Neural progenitor cell (in vitro differentiated cells): ENCODE measurements around the gene MRGPRX2. TPM values are rescaled to one million over a fixed set of nuclear protein-coding genes. Genes with fewer than 3 reads are reported as not detected.

Experiments
- DNase-seq: peaks from one replicate; pipeline ENCODE4 v3.0.0-alpha.2; 2016; ENCODE audit warnings: low spot score
- H2AFZ ChIP-seq: fragments of 200-600 bp; sonication (generic); replicated peaks from 2 replicates; pipeline ENCODE4 v1.6.1; 2016; ENCODE audit warnings: antibody characterized with exemption
- H3F3A ChIP-seq: fragments of 200-600 bp; sonication (generic); 2 replicates; pipeline ENCODE4 v1.6.1; 2016; ENCODE audit warnings: antibody characterized with exemption, low read depth
- H3K27ac ChIP-seq: fragments of 200-600 bp; sonication (generic); 2 replicates; pipeline ENCODE4 v1.5.1; 2016; ENCODE audit warnings: mild to moderate bottlenecking
- H3K27me3 ChIP-seq: fragments of 200-600 bp; sonication (generic); 2 replicates; pipeline ENCODE4 v1.6.1; 2016; ENCODE audit warnings: mild to moderate bottlenecking, moderate library complexity
- H3K36me3 ChIP-seq: fragments of 200-600 bp; sonication (generic); 2 replicates; pipeline ENCODE4 v1.5.1; 2016
- H3K4me1 ChIP-seq: fragments of 200-600 bp; sonication (generic); 2 replicates; pipeline ENCODE4 v1.6.1; 2016; ENCODE audit warnings: mixed run types
- H3K4me2 ChIP-seq: fragments of 200-600 bp; sonication (generic); 2 replicates; pipeline ENCODE4 v1.6.1; 2016
- H3K4me3 ChIP-seq: fragments of 200-600 bp; sonication (generic); 2 replicates; pipeline ENCODE4 v1.5.1; 2016
- H3K79me2 ChIP-seq: fragments of 200-600 bp; sonication (generic); 2 replicates; pipeline ENCODE4 v1.6.1; 2016; ENCODE audit warnings: low read depth
- H3K9ac ChIP-seq: fragments of 200-600 bp; sonication (generic); 2 replicates; pipeline ENCODE4 v1.6.1; 2016
- H3K9me3 ChIP-seq: fragments of 200-600 bp; sonication (generic); 2 replicates; pipeline ENCODE4 v1.5.1; 2016; ENCODE audit warnings: low read depth
- H4K20me1 ChIP-seq: fragments of 200-600 bp; sonication (generic); 2 replicates; pipeline ENCODE4 v1.6.1; 2016; ENCODE audit warnings: low read depth
- H3K27ac Mint-ChIP-seq: 3 replicates; pipeline ENCODE4 v1.8.0; 2021; ENCODE audit warnings: mixed read lengths
- H3K27me3 Mint-ChIP-seq: 2 replicates; pipeline ENCODE4 v1.8.0; 2022; ENCODE audit warnings: low read depth, mild to moderate bottlenecking, inconsistent platforms, moderate library complexity, mixed read lengths; ENCODE audit not compliant: insufficient read depth
- H3K36me3 Mint-ChIP-seq: 3 replicates; pipeline ENCODE4 v1.8.0; 2021; ENCODE audit warnings: mixed read lengths
- H3K4me1 Mint-ChIP-seq: 3 replicates; pipeline ENCODE4 v1.8.0; 2021; ENCODE audit warnings: mixed read lengths
- H3K4me3 Mint-ChIP-seq: 3 replicates; pipeline ENCODE4 v1.8.0; 2021; ENCODE audit warnings: mild to moderate bottlenecking, moderate library complexity, mixed read lengths
- H3K9me3 Mint-ChIP-seq: 3 replicates; pipeline ENCODE4 v1.8.0; 2020; ENCODE audit warnings: mixed read lengths
- total RNA-seq: library from RNA; depleted of rRNA; stranded (reverse); fragments of >200 nt; gene quantifications from 2 replicates; pipeline ENCODE4 v1.2.3, GENCODE V29; 2015; ENCODE audit warnings: low replicate concordance
- TF ChIP-seq, protein P1 (sequence below): fragments of 200-600 bp; sonication (generic); IDR thresholded peaks from 2 replicates; pipeline ENCODE4 v1.5.1; 2017; ENCODE audit warnings: antibody characterized with exemption, mild to moderate bottlenecking

Gene MRGPRX2
- total RNA-seq, 1 donor from 2014 or later: not detected

DNA sequence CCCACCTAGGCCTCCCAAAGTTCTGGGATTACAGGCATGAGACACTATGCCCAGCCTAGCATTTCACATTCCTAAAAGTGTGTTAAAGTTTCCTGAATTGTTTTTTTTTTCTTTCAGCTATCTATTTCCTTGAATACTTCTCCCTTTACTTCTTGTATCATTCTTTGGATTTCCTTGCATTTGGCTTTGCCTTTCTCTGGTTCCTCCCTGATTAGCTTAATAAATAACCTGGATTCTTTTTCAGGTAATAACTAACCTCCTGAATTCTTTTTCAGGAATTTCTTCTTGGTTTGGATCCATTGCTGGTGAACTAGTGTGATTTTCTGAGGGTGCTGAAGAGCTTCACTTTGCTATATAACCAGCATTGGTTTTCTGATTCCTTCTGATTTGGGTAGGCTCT is 47.9 kb downstream of the MRGPRX2 start:
- Histone ChIP-seq H2AFZ (no peak overlapping the region), H3K79me2 (no peaks in the 10 kb centered on the region), H4K20me1 (no peaks in the 10 kb centered on the region), H3K4me1 (no peaks in the 10 kb centered on the region), H3K9ac (no peak overlapping the region), H3K27me3 (peaks cover 7% of the 10 kb centered on the region), H3K36me3 (no peaks in the 10 kb centered on the region), H3K4me2 (no peak overlapping the region), H3K4me3 (no peak overlapping the region), H3K9me3 (no peaks in the 10 kb centered on the region), H3K27ac (no peak overlapping the region), H3F3A (no peaks in the 10 kb centered on the region)
- TF ChIP-seq, protein P1, sequence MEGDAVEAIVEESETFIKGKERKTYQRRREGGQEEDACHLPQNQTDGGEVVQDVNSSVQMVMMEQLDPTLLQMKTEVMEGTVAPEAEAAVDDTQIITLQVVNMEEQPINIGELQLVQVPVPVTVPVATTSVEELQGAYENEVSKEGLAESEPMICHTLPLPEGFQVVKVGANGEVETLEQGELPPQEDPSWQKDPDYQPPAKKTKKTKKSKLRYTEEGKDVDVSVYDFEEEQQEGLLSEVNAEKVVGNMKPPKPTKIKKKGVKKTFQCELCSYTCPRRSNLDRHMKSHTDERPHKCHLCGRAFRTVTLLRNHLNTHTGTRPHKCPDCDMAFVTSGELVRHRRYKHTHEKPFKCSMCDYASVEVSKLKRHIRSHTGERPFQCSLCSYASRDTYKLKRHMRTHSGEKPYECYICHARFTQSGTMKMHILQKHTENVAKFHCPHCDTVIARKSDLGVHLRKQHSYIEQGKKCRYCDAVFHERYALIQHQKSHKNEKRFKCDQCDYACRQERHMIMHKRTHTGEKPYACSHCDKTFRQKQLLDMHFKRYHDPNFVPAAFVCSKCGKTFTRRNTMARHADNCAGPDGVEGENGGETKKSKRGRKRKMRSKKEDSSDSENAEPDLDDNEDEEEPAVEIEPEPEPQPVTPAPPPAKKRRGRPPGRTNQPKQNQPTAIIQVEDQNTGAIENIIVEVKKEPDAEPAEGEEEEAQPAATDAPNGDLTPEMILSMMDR: no peak
- H3K9me3 Mint-ChIP-seq: no peaks in the 10 kb centered on the region
- H3K36me3 Mint-ChIP-seq: no peaks in the 10 kb centered on the region
- H3K27ac Mint-ChIP-seq: no peak overlapping the region
- no peaks in the 10 kb centered on the region for H3K4me1 Mint-ChIP-seq
- no peak for DNase-seq
- peaks cover 4% of the 10 kb centered on the region for H3K27me3 Mint-ChIP-seq
- no peak overlapping the region for H3K4me3 Mint-ChIP-seq

Other genes with a start within 250 kb of the MRGPRX2 start
- not detected in 2 replicates for gene MRGPRX1, start 121.3 kb downstream of the MRGPRX2 start, total RNA-seq
- 27.0 and 43.4 TPM in 2 replicates for gene ZDHHC13, start 56.5 kb upstream of the MRGPRX2 start, total RNA-seq
- not detected in 2 replicates for gene CSRP3, start 141.3 kb upstream of the MRGPRX2 start, total RNA-seq
- gene E2F8, start 180.2 kb upstream of the MRGPRX2 start, total RNA-seq: 4.9 and 5.7 TPM in 2 replicates